Measurements from ENCODE around the gene PRKCB.

GRCh38 chr16:24217461-24217860, 381.7 kb downstream of the PRKCB start:
- TF ChIP-seq CTCF (IDR thresholded peaks at IDR 0.05): no peak
- no peak for TF ChIP-seq POLR2A (IDR thresholded peaks at IDR 0.05)
- no peak for TF ChIP-seq POLR2AphosphoS5 (IDR thresholded peaks at IDR 0.05)
- TF ChIP-seq EP300 (IDR thresholded peaks at IDR 0.05): no peak

All from upper lobe of left lung (tissue), 4 donors.